Activated gamma-delta T cell treated with Interleukin-2 at 50 U/mL for 16 hours (primary cell): ENCODE data around the gene SMAD5.

Source experiments
- DNase-seq: peaks from one replicate; pipeline ENCODE4 v3.0.0-alpha.2; 2020

SMAD5 gene

GRCh38 chr5:136157514-136157913 lies 24.9 kb downstream of the SMAD5 start:
- no peak for DNase-seq

GRCh38 chr5:136159457-136159856 lies 26.8 kb downstream of the SMAD5 start:
- no peak for DNase-seq

GRCh38 chr5:136162008-136162407 lies 29.4 kb downstream of the SMAD5 start:
- DNase-seq, result no peak

GRCh38 chr5:136164226-136164625 lies 31.6 kb downstream of the SMAD5 start:
- no peak for DNase-seq

- DNase-seq, result no peak
Measured at GRCh38 chr5:136166909-136167308, 34.3 kb downstream of the SMAD5 start.

- DNase-seq, result no peak
Measured at GRCh38 chr5:136169218-136169617, 36.6 kb downstream of the SMAD5 start.

GRCh38 chr5:136174021-136174659 lies 41.5 kb downstream of the SMAD5 start:
- DNase-seq, result no peak

- DNase-seq, result no peak
Measured at GRCh38 chr5:136182618-136183017, 50.0 kb downstream of the SMAD5 start.

GRCh38 chr5:136185974-136186665 lies 53.5 kb downstream of the SMAD5 start:
- no peak for DNase-seq

- no peak for DNase-seq
Measured at GRCh38 chr5:136186796-136187195, 54.2 kb downstream of the SMAD5 start.

- no peak for DNase-seq
Measured at GRCh38 chr5:136188859-136189258, 56.2 kb downstream of the SMAD5 start.

- DNase-seq, result no peak
Measured at GRCh38 chr5:136190091-136190720, 57.6 kb downstream of the SMAD5 start.

GRCh38 chr5:136190904-136191303 lies 58.3 kb downstream of the SMAD5 start:
- DNase-seq, result no peak

- DNase-seq, result no peak
Measured at GRCh38 chr5:136191304-136192014, 58.8 kb downstream of the SMAD5 start.

- no peak for DNase-seq
Measured at GRCh38 chr5:136192015-136192525, 59.4 kb downstream of the SMAD5 start.

GRCh38 chr5:136192526-136193321 lies 60.1 kb downstream of the SMAD5 start, which contains the start of gene SMIM32:
SMIM32 (minus strand) TSS chr5:136193162; CDS start chr5:136192524, 638 bp downstream.
- DNase-seq, result no peak

GRCh38 chr5:136193322-136193935 lies 60.8 kb downstream of the SMAD5 start:
- no peak for DNase-seq

GRCh38 chr5:136194576-136194975 lies 61.9 kb downstream of the SMAD5 start:
- no peak for DNase-seq

GRCh38 chr5:136195971-136196820 lies 63.6 kb downstream of the SMAD5 start:
- no peak for DNase-seq

- DNase-seq, result no peak
Measured at GRCh38 chr5:136197462-136198142, 65.0 kb downstream of the SMAD5 start.
